ENCODE results near the gene CCDC71L. TPM values are rescaled to one million over a fixed set of nuclear protein-coding genes. Genes with fewer than 3 reads are reported as not detected.

The CCDC71L gene
- total and polyA plus RNA-seq, 7 donors = 2.8 to 12.4 (median 5.1) TPM

- no peaks in the 10 kb centered on the region for H3K4me1 ChIP-seq
- ATAC-seq = no peak
- H3K27ac ChIP-seq = no peak overlapping the region
- H3K9me3 ChIP-seq = no peaks in the 10 kb centered on the region
- no peak for TF ChIP-seq CTCF (IDR thresholded peaks at IDR 0.05)
- no peaks in the 10 kb centered on the region for H3K36me3 ChIP-seq (ENCODE audit: insufficient read depth in 1 of 2, low read depth in 1 of 2)
- intact Hi-C loops (cut with DNase I) = no loop called here
- 48 to 86% (median 72%) methylated on average over 2 of the region's 2 CpGs for WGBS, 3 donors
- no peak for DNase-seq
- H3K4me3 ChIP-seq = no peak overlapping the region
- H3K27me3 ChIP-seq (ENCODE audit: insufficient read depth in 3 of 3, low read length in 2 of 3) = peaks cover 0 to 3% (median 0%) of the 10 kb centered on the region in 3 donors
These were observed 26.0 kb downstream of the CCDC71L start for GRCh38 chr7:106634958-106635357.

- Histone ChIP-seq H3K4me3 (no peak overlapping the region), H3K4me1 (no peaks in the 10 kb centered on the region), H3K36me3 (ENCODE audit: insufficient read depth in 1 of 2, low read depth in 1 of 2) (no peaks in the 10 kb centered on the region), H3K9me3 (no peaks in the 10 kb centered on the region), H3K27me3 (ENCODE audit: insufficient read depth in 3 of 3, low read length in 2 of 3) (peaks cover 0 to 3% (median 0%) of the 10 kb centered on the region in 3 donors), H3K27ac (no peak overlapping the region)
- intact Hi-C loops (cut with DNase I) = no loop called here
- DNase-seq = no peak
- TF ChIP-seq CTCF (IDR thresholded peaks at IDR 0.05) = no peak
- ATAC-seq = no peak
These were observed 30.3 kb downstream of the CCDC71L start for GRCh38 chr7:106630648-106631047.

- DNase-seq (no peak), ATAC-seq (no peak)
- H3K27me3 ChIP-seq (ENCODE audit: insufficient read depth in 3 of 3, low read length in 2 of 3) = peaks cover 0 to 3% (median 0%) of the 10 kb centered on the region in 3 donors
- H3K4me1 ChIP-seq = no peaks in the 10 kb centered on the region
- no peaks in the 10 kb centered on the region for H3K9me3 ChIP-seq
- no peak overlapping the region for H3K27ac ChIP-seq
- no peak for TF ChIP-seq CTCF (IDR thresholded peaks at IDR 0.05)
- no peaks in the 10 kb centered on the region for H3K36me3 ChIP-seq (ENCODE audit: insufficient read depth in 1 of 2, low read depth in 1 of 2)
- 32 to 37% (median 35%) methylated on average over 2 of the region's 2 CpGs for WGBS, 3 donors
- intact Hi-C loops (cut with DNase I) = no loop called here
- H3K4me3 ChIP-seq = no peak overlapping the region
These were observed 31.4 kb downstream of the CCDC71L start for GRCh38 chr7:106629516-106629915.

GRCh38 chr7:106626376-106627164 lies 34.4 kb downstream of the CCDC71L start:
- TF ChIP-seq CTCF (IDR thresholded peaks at IDR 0.05) = no peak
- H3K4me3 ChIP-seq = no peak overlapping the region
- no peaks in the 10 kb centered on the region for H3K4me1 ChIP-seq
- WGBS, 3 donors = 86 to 88% (median 88%) methylated on average over 6 of the region's 6 CpGs
- intact Hi-C loops (cut with DNase I) = no loop called here
- H3K36me3 ChIP-seq (ENCODE audit: insufficient read depth in 1 of 2, low read depth in 1 of 2) = no peaks in the 10 kb centered on the region
- ATAC-seq (no peak), DNase-seq (no peak)
- peaks cover 0 to under 1% (median 0%) of the 10 kb centered on the region in 3 donors for H3K27me3 ChIP-seq (ENCODE audit: insufficient read depth in 3 of 3, low read length in 2 of 3)
- no peaks in the 10 kb centered on the region for H3K9me3 ChIP-seq
- no peak overlapping the region for H3K27ac ChIP-seq
